Adrenal gland (tissue), 5 donors: ENCODE results near the gene SHC1.

Experiments used
- CTCF ChIP-seq, 6 experiments: fragments of 450-650 bp in 4 of 6; fragments of 200-600 bp in 2 of 6; sonication (generic) in 1 of 6; IDR thresholded peaks; 1 replicate in 5 of 6; 2 replicates in 1 of 6; pipeline versions ENCODE4 v1.5.1 to v1.8.0; 2016 to 2021; ENCODE audit warnings: antibody characterized with exemption in 6 of 6, mild to moderate bottlenecking in 2 of 6, moderate library complexity in 1 of 6
- POLR2A ChIP-seq, 2 donors: fragments of 450-650 bp; IDR thresholded peaks; one replicate each; pipeline ENCODE4 v1.6.1; 2017; ENCODE audit warnings: antibody characterized with exemption in 2 of 2, mild to moderate bottlenecking in 2 of 2, moderate library complexity in 1 of 2
- donor health status: DM: no; HTN: no; CAD: no.

DNA sequence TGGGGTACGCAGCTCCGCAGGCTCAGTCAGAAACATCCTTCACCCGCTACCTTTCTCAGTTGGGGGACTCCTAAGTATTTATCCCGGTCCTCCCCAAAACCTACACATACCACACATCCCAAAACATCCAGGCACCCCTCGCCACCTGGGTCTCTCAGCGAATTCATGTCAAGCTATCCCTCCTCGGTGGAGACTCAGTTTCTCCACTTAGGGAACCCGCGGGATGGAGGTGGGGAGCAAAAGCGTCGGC, 30.8 kb upstream of the SHC1 start:
- TF ChIP-seq CTCF (IDR thresholded peaks at IDR 0.05) (no peak), POLR2A (IDR thresholded peaks at IDR 0.05) (no peak)
